ENCODE data around the gene CBR4. TPM values are rescaled to one million over a fixed set of nuclear protein-coding genes. Genes with fewer than 3 reads are reported as not detected.

CBR4 gene
- total RNA-seq, 1 experiment from 2014 or later, result 10.7 TPM

DNA sequence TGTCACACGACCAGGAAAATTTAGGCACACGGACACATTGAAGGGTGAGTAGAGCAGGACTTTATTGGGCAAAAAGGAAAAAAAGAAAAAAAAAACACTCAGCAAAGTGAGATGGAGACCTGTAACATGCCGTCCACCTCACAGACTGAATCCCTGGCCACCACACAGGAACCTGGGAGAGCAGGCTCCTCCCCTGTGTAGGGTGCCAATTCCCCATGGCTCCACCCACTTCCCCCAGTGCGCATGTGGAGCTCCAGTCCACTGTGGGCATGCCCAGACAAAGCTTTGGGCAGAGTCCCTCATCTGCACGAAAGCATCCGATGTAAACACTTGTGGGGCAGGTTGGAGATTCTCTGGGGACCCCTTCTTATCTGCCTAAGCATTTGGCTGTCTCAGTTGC, 23.6 kb upstream of the CBR4 start:
- peak; percentile 15 for DNase-seq (ENCODE audit: low spot score)

DNA sequence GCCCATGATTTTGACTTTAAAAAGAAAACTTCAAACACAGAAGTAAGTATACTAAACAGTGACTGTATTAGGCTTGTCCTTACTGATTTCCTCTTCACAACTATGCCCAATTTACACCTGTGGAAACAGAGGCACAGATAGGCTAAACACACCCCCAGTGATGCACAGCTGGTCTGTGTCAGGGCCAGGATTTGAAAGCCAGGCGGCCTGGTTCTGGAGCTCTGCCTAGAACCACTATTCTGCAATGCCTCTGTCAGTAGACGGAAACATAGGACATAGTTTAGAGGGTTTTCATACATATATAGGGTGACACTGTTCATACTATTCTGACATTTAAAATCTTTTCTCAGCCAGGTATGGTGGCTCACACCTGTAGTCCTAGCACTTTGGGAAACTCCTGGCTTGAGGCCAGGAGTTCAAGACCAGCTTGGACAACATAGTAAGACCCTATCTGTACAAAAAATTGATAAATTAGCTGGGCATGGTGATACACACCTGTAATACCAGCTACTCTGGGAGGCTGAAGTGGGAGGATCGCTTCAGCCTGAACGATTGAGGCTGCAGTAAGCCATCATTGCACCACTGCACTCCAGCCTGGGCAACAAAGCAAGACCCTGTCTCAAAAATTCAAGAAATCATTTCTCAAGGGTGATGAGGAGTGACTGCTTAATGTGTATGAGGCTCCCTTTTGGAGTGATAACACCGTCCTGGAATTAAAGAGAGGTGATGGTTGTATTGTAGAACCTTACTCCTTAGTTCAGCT, 23.0 kb upstream of the CBR4 start:
- no peak for DNase-seq (ENCODE audit: low spot score)

DNA sequence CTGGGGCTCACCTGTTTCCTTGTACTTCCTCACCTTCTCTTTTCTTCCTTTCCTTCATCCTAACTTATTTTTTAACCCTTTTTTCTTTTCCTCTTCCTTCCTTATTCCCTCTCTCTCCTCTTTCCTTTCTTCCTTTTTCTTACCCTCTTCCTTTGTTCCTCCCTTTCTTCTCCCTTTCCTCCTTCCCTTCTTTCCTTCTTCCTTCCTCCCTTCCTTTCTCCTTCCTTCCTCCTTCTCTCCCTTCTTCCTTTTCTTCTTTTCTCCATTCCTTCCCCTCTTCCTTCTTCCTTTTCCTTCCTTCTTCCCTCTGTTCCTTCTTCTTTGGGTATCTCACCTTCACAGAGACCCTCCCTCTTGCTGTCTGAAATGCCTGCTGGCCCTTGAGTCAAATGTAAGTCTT, 22.1 kb upstream of the CBR4 start:
- DNase-seq (ENCODE audit: low spot score), result no peak

DNA sequence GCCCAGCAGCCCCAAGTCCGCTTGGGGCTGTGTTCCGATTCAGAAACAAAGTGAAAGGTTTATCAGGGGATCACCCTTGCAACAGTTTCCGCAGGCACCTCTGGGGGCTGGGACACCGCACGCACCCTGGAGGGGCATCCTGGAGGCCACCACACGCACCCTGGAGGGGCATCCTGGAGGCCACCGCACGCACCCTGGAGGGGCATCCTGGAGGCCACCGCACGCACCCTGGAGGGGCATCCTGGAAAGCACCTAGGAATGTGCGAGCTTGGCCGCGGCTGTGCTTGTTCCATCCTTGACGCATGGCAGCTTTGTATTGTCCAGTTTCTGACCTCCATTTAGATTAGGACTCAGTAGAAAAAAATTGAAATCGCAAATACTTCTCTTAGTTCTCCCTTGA, 21.3 kb upstream of the CBR4 start:
- no peak for DNase-seq (ENCODE audit: low spot score)

DNA sequence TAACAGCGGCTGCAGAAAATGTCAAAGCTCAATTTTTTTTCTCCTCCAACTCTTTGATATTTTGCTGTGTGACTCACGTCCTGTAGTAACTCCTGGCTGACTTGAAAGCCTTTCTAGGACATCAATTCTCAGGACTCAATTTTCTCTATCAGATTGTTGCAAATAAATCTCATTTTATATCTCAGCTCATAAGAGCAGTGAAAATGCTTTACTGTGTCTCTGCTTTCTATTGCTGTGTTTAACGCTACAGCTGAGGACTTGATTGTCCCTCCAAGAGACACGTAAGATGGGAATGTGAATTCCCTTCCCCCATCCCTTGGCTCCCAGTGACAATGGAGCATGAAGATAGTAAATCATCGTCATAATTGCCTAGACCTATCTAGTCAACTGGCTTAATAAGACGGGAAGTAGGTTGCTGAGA, 20.5 kb upstream of the CBR4 start:
- DNase-seq (ENCODE audit: low spot score), result no peak

DNA sequence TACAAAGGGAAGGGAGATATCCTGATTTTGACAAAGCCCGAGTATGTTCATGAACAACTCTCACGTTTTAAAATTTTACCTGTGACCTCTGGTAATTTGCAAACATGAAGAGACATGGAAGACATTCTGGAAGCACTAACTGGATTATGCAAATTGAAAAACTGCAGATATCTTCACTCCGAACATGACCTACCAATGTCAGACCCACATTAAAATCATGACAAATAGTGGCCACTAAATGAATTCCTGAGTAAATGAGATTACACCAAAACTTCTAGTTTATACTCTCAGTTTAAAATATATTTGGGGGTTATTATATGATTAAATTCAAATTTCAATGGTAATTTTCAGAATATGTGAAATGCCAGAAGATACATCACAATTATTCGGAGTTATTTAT, 19.9 kb upstream of the CBR4 start:
- no peak for DNase-seq (ENCODE audit: low spot score)

DNA sequence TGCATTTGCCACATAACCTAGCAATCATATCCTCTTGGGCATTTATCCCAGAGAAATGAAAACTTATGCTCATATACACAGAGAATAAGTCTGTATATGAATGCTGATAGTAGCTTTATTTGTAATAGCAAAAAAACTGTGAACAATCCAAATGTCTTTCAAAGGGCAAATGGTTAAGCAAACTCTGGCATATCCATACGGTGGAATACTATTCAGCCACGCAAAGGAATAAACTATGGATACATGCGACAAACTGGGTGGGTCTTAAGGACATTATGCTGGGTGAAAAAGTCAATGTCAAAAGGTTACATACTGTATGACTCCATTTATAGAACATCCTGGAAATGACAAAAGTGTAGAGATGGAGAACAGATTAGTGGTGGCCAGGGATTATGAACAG, 17.6 kb upstream of the CBR4 start:
- DNase-seq (ENCODE audit: low spot score), result no peak

DNA sequence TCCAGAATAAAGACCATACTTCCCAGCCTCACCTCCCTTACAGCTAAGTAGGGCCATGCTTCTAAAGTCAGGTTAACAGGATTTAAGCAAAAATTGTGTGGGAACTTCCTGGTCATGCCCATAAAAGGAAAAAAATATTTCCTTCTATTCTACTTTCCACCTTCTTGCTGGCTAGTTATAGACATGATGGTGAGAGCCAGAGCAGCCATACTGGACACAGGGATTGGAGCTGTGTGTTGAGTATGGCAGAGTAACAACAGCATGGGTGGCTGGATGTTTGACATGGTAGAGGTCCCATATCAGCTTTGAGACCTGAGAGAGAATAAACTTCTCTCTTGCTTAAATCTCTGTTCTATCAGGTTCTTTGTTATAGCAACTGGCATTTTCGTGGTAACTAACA, 15.1 kb upstream of the CBR4 start:
- no peak for DNase-seq (ENCODE audit: low spot score)

DNA sequence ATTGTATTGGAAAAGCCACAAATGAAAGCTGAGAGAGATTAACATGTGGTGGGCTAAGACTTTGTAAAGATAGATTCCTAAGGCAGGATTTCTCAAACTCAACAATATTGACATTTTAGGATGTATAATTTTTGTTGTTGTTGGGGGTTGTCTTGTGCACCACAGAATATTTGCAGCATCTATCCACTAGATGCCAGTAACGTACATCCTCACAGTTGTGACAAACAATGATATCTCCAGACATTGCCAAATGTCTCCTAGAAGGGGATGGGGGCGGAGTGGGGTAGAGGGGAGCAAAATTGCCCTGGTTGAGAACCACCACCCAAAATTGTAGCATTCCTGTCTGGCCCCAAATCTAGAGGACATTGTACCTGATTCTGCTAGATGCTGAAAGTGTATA, 14.7 kb upstream of the CBR4 start:
- peak; percentile 49 for DNase-seq (ENCODE audit: low spot score)

DNA sequence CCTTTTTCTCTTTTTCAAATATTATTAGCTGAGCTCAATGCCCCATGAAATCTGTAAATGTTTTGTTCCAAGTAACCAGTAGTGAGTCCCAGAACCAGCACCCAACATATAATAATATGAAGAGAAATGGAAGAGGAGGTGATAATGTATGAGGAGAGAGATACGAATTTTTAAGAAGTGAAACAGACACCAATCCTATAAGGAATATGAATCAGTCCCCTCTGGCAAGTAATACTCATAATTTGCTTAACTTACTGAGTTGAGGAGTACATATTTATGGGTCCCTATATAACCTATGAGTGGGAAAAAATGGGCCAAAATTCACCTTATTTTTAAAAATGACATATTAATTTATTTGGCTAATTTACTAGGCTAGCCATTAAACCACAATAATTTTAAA, 8.4 kb upstream of the CBR4 start:
- no peak for DNase-seq (ENCODE audit: low spot score)

DNA sequence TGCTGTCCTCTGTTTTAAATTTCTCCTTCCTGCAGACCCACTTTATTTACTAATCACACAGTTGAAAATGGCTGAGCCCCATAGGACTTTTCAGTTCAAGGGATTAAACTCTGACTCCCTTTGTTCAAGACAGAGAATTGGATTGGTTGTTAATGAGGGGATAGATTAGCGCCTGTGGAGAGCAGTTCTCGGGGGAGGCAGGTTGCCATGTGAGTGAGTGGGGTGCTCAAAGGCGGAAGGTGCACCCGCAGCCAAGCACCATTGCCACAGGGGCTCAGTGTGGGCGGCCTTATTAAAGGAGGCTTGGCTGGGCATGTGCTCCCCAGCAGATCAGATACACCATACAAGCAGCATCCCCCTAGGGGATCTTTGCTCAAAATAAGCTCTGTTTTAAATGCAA, 7.9 kb upstream of the CBR4 start:
- no peak for DNase-seq (ENCODE audit: low spot score)

DNA sequence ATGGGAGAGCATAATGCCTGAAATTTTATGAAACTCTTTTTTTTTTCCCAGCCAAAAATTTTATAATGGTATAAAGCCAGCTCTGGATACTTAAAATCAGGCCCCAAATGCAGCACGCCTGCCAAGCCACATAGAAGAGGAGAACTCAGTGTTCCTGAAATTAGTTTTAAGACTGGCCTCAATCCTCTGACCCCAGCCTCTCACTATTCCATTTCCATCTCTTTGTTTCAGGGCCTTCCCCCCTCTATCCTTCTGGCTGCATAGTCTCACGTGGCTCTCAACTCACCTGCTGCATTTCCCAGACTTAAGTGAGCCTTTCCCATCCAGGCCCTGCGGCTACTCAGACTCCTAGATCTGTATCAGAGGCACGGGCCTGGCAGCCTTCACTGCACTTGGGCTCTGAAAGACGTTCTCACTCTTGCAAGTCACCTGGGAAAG, 5.2 kb upstream of the CBR4 start:
- no peak for DNase-seq (ENCODE audit: low spot score)

DNA sequence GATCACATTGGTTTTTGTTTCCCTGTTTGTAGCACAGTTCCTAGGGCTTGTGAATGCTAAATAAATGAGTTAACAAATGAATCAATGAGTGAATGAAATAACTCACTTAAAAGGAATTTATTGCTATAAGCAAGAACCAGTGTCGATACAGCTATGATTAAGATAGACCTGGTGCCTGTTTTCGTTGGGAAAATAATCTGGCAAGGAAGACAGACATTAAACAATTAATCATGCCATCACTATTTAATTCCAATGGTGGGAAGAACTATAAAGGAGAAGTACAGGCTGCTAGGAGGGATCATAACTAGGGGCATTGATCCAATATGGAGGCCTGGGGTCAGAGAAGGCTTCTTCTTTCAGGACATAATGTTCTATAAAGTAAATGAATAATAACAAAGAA, 4.5 kb upstream of the CBR4 start:
- DNase-seq (ENCODE audit: low spot score), result no peak

DNA sequence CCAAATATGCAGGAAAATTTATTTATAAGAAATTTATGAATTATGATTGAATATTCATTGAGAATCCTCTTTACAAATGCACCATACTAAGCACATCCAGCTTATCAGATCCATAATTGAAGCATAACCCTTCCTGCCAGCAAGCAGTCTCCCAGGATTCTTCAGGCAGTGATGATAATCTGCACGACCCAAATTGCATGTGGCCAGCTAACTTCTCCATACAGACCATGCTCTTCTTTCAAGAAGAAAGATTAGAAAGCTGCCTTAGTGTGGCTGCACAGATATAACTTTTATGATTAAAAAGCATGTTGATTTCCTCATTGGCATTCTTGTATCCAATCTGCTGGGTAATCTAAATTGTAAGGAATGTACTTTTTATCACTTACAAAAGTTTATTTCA, 3.3 kb upstream of the CBR4 start:
- no peak for DNase-seq (ENCODE audit: low spot score)

DNA sequence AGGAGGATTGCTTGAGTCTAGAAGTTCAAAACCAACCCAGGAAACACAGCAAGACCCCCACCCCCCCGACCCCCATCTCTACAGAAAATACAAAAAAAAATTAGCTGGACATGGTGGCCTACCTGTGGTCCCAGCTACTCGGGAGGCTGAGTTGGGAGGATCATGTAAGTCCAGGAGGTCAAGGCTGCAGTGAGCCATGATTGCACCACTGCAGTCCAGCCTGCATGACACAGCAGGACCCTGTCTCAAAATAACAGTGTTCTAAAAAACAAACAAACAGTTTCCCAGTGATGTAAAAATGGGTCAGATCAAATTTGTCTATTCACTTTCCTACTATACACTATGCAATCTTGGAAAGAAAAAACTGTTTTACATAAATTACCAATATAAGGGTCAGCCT, 2.0 kb upstream of the CBR4 start:
- no peak for DNase-seq (ENCODE audit: low spot score)

DNA sequence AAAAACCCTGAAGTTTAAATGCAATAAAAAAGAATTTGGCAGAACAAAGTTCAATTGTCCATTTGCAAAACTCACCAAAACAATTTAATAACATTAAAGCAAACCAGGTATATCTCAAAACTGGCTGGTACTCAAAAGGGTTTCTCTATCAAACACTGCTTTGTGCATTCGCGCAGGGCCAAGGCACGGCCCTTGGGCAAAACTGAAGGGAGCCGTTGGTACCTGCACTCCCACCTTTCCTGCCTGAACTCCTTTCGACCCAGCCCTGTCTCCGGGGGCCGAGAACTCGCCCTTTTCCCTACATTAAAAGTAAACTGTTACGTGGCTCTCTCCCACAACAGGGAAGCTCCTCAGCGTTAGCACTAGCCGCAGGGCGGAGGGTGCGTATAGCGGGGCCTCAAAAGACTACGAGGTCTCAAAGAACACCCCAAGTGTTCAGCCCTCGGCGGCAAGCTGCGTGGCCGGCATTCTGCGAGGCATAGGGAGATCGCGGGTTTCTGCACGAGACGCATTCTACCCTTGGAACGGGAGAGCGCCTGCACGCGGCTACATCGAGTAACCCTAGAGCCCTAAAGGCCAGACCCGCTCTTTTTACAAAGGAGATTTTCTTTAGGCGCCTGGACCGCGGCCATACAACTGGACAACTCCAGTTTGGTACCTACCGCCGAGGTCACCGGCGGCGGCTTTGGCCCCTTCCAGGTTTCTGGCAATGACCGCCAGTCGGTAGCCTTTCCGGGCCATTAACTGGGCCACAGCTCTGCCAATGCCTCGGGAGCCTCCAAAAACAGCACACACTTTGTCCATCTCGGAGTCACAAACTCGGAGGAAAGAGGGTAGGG, 550 bp downstream of the CBR4 start:
- peak; percentile 45 for DNase-seq (ENCODE audit: low spot score)

DNA sequence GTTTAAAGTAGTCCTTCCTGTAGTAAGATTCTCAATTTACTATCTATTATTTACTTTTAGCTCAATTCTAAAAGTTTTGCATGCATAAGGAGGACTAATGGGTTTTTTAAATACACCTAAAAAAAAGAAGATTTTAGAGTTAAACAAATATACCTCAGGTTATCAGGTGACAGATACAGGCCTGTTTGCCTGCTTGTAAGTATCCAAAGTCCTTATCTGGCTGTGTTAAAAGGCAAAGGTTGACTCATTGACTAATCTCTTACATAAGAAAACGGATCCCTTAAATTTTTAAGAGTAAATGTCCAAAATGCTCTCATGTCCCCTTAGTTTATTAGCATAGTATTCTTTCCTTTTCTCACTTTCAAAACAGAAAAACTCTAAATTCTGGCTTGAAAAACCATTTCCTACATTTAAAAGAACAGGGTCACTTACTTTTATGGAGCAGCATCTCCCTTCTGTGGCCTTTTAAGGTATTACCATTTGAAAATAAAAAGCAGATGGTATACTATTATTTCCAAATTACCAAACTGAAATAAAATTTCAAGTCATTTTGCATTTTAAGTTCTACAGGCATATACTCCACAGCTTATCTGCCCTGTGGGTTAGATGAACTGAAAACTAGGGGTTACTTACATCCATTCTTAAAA, 4.5 kb downstream of the CBR4 start:
- DNase-seq (ENCODE audit: low spot score), result no peak

DNA sequence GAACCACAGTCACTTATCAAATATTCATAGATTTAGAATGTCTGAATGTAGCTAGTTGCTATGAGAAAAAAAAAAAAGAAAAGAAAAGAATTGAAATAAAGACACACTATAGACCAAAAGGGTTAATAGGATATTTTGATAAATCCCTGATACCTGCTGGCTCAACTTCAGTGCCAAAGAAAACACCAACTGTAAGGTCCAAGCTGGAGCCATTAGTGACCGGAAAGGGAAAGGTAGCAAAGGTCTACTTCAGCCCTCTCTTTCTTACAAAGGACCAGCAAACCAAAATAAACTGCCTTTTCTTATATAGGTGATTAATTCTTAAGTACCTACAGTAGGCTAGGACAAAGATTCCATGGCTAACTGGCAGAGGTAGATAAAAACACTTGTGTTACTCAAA, 9.7 kb downstream of the CBR4 start:
- no peak for DNase-seq (ENCODE audit: low spot score)

DNA sequence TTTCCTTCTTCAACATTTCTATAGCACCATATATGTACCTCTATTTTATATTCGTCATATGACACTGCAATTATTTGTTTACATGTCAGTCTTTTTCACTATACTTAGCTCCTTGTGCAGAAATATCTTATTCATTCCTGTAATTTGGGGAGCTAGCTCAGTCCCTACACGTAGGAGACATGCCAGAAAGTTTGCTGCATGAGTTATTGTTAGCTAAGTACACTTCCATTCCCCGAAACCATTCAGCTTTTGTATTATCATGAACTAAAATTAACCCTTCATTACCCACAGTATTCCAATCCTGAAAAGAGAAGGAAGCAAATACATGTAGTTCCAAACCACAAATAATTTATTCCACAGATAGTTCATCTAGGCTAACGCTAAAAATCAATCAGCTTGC, 10.2 kb downstream of the CBR4 start:
- no peak for DNase-seq (ENCODE audit: low spot score)

DNA sequence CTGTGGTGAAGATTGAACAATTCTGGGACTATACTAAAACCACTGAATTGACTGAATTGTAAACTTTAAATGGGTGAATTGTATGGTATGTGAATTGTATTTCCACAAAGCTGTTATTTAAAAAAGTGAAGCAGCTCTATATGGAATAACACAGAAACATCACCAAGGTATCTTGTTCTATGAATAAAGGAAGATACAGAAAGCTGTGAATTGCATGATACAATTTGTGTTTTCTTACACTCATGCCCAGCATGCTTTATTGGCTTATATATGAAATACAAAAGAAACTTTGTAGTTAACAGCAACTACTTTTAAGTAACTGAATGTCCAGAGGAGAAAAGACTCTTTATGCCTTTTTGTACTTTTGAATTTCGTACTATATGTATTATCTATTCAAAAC, 11.5 kb downstream of the CBR4 start:
- DNase-seq (ENCODE audit: low spot score), result no peak

DNA sequence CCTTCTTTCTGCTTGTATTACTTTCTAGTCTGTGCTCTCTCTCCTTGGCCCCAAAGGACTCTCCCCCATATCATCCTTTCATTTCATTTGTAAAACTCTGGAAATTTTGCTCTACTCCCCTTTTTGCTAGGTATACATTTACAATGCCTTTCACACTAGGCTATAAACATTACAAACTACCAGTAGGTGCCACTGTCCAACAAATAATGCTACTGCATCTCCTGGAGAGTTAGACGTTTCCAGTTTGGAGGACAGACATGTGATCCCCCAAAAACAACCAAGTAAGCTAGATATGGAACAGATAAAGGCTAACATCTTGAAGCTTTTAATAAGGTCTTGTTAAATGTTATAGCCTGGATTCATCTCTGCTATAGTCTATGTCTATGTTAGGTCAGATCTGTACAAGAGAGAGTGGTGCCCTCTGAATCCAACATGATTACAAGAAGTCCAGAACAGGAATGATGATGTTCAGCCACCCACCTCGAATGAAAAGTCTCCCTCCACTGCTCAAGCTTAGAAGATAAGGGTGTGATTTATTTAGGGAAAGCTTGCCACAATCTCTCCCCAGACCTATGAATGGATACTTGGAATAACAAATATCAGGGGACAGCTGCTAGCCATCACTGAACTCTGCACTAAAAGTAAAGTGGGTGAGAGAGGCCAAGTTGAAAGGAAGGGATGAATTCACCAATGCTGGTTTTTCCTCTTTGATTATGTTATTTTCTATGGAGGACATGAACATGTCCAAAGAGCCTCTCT, 14.3 kb downstream of the CBR4 start:
- peak; percentile 24 for DNase-seq (ENCODE audit: low spot score)

DNA sequence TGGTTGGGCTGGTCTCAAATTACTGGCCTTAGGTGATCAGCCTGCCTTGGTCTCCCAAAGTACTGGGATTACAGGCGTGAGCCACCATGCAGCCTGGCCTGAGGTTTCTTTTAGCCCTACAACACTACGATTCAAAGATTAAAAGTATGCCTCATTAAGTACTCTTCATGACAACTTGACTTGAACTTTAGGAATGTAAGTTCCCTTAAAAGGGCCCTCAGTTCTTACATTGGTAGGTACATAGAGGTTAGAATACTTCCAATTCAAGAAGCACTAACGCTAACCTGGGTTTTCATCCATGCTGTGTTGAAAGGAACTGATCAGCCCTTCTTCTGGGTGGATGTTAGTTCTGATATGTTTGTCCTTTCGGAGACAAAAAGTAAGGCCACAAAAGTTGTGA, 15.1 kb downstream of the CBR4 start:
- no peak for DNase-seq (ENCODE audit: low spot score)
